ENCODE results near the gene ASB16. TPM values are rescaled to one million over a fixed set of nuclear protein-coding genes. Genes with fewer than 3 reads are reported as not detected.

ASB16 gene
- total RNA-seq, 1 donor from 2014 or later = not detected

GRCh38 chr17:44221084-44221861 lies 50.8 kb downstream of the ASB16 start:
- Histone ChIP-seq H3K36me3 (peaks cover 2 to 10% of the 10 kb centered on the region in 2 donors), H3K27ac (peak overlapping the region; percentile 91 to 99), H3K27me3 (no peaks in the 10 kb centered on the region), H3K9me3 (no peaks in the 10 kb centered on the region), H3K4me3 (peak overlapping the region; percentile 88 to 95), H3K4me1 (peaks cover 17 to 25% of the 10 kb centered on the region in 2 donors)
- intact Hi-C loops (cut with DNase I) = no loop called here
- peak in 1 of 3 experiments; percentile 7 for TF ChIP-seq CTCF (IDR thresholded peaks at IDR 0.05)
- peak in 1 of 2 donors; percentile 85 for DNase-seq (ENCODE audit: low spot score in 2 of 2)

- Histone ChIP-seq H3K4me3 (peak overlapping the region; percentile 88 to 95), H3K9me3 (no peaks in the 10 kb centered on the region), H3K27ac (peak overlapping the region; percentile 91 to 99), H3K36me3 (peaks cover 0 to 4% of the 10 kb centered on the region in 2 donors), H3K27me3 (no peaks in the 10 kb centered on the region), H3K4me1 (peaks cover 12 to 25% of the 10 kb centered on the region in 2 donors)
- no peak for DNase-seq (ENCODE audit: low spot score in 2 of 2)
- no peak for TF ChIP-seq CTCF (IDR thresholded peaks at IDR 0.05)
- intact Hi-C loops (cut with DNase I) = no loop called here
Measured at GRCh38 chr17:44221862-44222111, 51.3 kb downstream of the ASB16 start.

GRCh38 chr17:44222112-44222869 lies 51.8 kb downstream of the ASB16 start:
- Histone ChIP-seq H3K4me1 (peaks cover 9 to 22% of the 10 kb centered on the region in 2 donors), H3K9me3 (no peaks in the 10 kb centered on the region), H3K27ac (peak overlapping the region; percentile 91 to 99), H3K4me3 (peak overlapping the region; percentile 88 to 95), H3K27me3 (no peaks in the 10 kb centered on the region), H3K36me3 (no peaks in the 10 kb centered on the region)
- peak in 1 of 2 donors; percentile 91 for DNase-seq (ENCODE audit: low spot score in 2 of 2)
- peak in 2 of 3 experiments; percentile 9 to 24 for TF ChIP-seq CTCF (IDR thresholded peaks at IDR 0.05)
- intact Hi-C loops (cut with DNase I) = no loop called here

- Histone ChIP-seq H3K36me3 (no peaks in the 10 kb centered on the region), H3K4me3 (no peak overlapping the region), H3K9me3 (no peaks in the 10 kb centered on the region), H3K27me3 (no peaks in the 10 kb centered on the region), H3K4me1 (peaks cover 0 to 15% of the 10 kb centered on the region in 2 donors), H3K27ac (peak overlapping the region; percentile 91 to 99)
- peak in 1 of 2 donors; percentile 83 for DNase-seq (ENCODE audit: low spot score in 2 of 2)
- intact Hi-C loops (cut with DNase I) = no loop called here
- TF ChIP-seq CTCF (IDR thresholded peaks at IDR 0.05) = no peak
Measured at GRCh38 chr17:44223541-44224071, 53.1 kb downstream of the ASB16 start.

Other genes starting within 250 kb of the ASB16 start
- gene PPY, start 228.2 kb upstream of the ASB16 start, total RNA-seq = not detected
- not detected for gene PYY, start 216.8 kb upstream of the ASB16 start, total RNA-seq
- 48.2 TPM for gene NAGS, start 166.1 kb upstream of the ASB16 start, total RNA-seq
- 11.0 TPM for gene TMEM101, start 155.7 kb upstream of the ASB16 start, total RNA-seq
- 12.5 TPM for gene LSM12, start 104.0 kb upstream of the ASB16 start, total RNA-seq
- gene G6PC3, start 100.0 kb upstream of the ASB16 start, total RNA-seq = 111 TPM
- 189 TPM for gene HDAC5, start 47.1 kb upstream of the ASB16 start, total RNA-seq
- gene HROB, start 28.8 kb upstream of the ASB16 start, total RNA-seq = not detected
- gene TMUB2, start 16.3 kb downstream of the ASB16 start, total RNA-seq = 27.9 TPM
- gene ATXN7L3, start 29.2 kb downstream of the ASB16 start, total RNA-seq = 62.8 TPM
- 25.1 TPM for gene UBTF, start 49.0 kb downstream of the ASB16 start, total RNA-seq
- 2.4 TPM for gene SLC4A1, start 97.4 kb downstream of the ASB16 start, total RNA-seq
- not detected for gene RUNDC3A, start 137.9 kb downstream of the ASB16 start, total RNA-seq
- 182 TPM for gene SLC25A39, start 154.1 kb downstream of the ASB16 start, total RNA-seq
- gene GRN, start 174.6 kb downstream of the ASB16 start, total RNA-seq = 430 TPM
- gene FAM171A2, start 193.1 kb downstream of the ASB16 start, total RNA-seq = 1.7 TPM
- not detected for gene ITGA2B, start 218.9 kb downstream of the ASB16 start, total RNA-seq

Data from ascending aorta (tissue), 2 donors.